GM19025 (cell line): ENCODE data around the gene INTS3.
A peak's percentile ranks its signal among the peaks of the same experiment; 100 is the strongest.

ENCODE experiments used
- ATAC-seq: cut with Tn5 transposase; IDR thresholded peaks from one replicate; pipeline ENCODE4 v1.9.1; 2021; ENCODE audit warnings: mild to moderate bottlenecking, low read depth, moderate library complexity; ENCODE audit not compliant: unreplicated experiment

The INTS3 gene

GRCh38 chr1:153793261-153793972 lies 65.6 kb downstream of the INTS3 start:
- ATAC-seq, result no peak

DNA sequence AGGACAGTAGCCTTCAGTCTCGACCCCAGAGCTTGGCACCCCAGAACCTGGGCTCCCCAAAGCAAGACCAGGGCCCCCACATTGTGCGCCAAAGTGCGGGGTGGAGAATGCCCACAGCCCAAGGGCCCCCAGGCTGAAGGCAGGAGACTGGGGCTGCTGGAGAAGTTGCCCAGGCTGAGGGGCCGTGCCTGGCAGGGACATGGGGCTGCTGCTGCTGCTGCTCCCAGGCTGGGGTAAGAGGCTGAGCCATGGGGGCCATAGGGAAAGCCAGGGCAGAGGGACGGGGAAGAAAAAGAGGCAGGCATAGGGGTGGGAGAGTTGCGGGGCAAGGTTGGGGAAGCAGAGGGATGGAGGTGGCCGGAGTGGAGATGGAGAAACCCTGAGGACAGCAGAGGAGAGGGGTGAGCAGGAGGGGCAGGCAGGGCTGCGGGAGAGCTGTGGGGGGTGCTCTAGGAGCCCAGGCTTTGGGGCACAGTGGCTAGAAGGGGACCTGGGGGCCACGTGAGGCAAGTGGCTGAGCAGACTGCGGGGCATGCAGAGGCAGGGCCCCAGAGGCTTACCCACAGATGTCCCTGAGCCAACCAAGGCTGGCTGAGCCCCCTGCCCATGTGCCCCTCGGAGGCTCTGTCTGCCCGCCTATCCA lies 66.2 kb downstream of the INTS3 start:
- ATAC-seq, result no peak

DNA sequence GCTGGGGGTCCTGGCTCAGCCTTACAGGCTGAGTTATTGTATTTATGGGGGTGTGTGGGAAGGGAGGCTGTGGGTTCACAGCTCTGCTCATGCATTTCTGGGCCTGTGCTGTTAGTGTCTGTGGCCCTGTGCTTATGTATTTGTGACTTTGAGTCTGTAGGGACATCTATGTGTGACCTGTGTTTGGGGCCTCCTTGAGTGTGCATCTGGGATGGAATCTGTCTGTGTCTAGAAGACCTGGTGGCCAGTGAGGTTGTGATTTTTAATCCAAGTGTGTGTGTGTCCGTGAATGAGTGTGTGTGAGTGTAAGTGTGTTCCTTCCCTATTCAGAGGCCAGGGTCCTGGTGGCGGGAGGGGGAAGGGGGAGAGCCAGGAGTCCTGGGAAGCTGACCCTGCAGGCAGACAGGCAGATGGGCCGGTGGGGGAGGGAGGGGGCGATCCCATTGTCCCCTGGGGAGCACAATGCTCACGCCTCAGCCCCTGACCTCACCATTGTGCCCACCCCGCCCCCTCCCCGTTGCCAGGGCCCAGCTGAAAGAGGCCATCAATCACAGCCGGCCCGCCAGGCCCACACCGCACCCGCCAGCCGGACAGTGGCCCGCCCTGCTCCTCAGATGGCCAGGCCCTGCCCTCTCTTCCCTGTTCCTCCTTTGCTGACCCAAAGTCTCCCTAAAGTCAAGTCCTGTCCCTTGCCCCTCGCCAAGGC lies 66.9 kb downstream of the INTS3 start:
- ATAC-seq, result no peak

DNA sequence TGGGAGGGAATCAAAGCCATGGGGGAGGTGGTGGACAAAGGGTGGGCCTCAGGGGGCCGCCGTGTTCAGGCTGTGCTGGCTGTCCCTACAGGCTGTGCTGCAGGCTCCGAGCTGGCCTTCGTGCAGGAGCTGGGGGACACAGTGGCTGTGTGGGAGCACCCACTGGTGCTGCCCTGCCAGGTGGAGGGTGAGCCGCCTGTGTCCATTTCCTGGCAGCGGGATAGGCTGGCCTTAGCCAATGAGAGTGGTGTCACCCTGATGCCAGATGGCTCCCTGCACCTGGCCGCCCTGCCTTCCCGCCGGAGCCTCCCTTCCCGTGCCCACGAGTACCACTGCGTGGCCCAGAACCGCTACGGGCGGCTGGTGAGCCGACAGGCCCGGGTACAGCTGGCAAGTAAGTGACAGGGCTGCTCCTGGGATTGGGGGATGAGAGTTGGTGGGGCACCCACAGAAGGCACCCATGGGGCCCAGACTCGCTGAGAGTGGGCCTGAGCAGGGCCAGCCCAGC lies 67.5 kb downstream of the INTS3 start:
- no peak for ATAC-seq

GRCh38 chr1:153795934-153796785 lies 68.3 kb downstream of the INTS3 start:
- no peak for ATAC-seq

GRCh38 chr1:153796786-153797659 lies 69.2 kb downstream of the INTS3 start:
- no peak for ATAC-seq

DNA sequence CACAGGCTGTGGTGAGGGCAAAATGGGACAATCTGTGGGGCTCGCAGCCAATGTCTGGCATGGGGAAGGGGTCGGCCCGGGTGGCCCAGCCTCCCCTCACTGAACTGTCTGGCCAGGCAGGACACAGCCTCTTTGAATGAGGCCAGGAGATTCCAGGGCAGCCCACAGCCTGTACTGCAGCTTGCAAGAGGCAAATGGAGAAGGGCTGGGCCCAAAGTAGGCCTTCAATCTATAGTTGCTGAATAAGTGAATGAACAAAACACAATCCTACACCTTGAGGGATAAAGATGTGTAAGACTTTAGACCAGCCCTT lies 70.6 kb downstream of the INTS3 start:
- ATAC-seq, result no peak

DNA sequence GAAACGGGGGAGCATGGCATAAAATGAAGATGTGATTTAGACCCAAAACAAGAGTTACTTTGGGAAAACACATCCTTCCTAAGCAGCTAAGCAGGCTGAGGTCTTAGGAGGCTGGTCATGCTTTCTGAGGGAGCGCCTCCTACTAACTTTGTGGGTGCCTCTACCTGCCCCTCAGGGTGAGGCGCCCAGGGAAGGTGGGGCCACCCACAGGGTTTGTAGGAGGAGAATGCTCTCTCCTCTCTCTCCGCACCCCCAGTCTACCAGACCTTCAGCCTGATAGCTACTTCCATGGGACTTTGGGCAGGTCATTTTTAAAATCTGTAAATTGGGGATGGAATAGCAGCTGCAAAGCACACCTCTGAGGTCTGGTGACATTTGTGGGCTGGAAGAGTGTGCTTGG lies 71.2 kb downstream of the INTS3 start:
- no peak for ATAC-seq

DNA sequence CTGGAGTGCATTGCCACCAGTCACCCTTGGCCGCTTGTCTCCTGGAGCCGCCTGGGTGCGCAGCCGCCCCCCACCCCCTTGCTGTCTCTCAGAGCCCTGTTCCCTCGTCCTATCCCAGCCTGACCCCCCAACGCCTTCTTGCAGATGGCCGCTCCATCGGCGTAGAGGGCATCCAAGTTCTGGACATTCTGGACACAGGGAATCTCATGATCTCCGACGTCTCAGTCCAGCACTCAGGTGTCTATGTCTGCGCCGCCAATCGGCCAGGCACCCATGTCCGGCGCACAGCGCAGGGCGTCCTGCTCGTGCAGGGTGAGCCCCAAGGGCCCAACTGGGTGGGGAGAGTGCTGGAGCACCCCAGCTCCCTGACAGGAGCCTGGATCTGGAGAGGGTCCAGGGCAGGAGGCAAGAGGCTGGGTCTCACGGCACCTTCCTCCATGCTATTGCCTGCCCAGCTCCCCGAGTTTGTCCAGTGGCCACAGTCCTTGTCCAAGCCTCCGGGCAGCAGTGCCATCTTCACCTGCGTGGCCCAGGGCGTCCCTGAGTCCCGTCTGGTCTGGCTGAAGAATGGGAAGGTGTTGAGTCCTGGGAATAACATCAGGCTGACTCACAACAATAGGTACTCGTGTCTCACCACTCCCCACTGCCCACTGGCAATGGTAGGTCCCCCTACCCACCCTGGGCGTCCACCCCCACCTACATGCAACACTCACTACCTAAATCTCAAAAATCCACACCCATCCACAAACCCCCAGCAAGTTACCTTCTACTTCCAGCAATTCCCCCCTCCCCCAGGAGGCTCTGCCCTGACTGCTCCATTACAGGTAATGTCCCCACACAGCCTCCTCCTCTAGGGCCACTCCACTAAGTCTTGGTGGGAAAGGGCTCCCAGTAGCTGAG lies 72.0 kb downstream of the INTS3 start:
- no peak for ATAC-seq

DNA sequence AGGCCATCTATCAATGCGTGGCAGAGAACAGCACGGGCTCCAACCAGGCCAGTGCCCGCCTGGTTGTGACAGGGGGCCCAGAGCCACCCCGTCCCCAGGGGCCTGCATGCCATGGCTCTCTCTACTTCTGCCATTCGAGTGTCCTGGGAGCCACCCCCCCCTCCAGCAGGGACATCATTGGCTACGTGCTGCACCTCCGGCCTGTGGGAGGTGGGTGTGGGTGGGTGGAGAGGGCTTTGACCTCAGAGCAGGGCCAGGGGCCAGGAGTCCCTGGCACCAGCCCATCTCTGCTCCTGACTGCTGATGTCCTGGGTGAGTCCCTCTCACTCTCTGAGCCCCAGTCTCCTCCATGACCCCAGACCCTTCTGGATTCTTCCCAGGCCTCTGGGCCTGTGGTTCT lies 72.7 kb downstream of the INTS3 start:
- no peak for ATAC-seq

GRCh38 chr1:153801028-153801625 lies 73.3 kb downstream of the INTS3 start:
- no peak for ATAC-seq

DNA sequence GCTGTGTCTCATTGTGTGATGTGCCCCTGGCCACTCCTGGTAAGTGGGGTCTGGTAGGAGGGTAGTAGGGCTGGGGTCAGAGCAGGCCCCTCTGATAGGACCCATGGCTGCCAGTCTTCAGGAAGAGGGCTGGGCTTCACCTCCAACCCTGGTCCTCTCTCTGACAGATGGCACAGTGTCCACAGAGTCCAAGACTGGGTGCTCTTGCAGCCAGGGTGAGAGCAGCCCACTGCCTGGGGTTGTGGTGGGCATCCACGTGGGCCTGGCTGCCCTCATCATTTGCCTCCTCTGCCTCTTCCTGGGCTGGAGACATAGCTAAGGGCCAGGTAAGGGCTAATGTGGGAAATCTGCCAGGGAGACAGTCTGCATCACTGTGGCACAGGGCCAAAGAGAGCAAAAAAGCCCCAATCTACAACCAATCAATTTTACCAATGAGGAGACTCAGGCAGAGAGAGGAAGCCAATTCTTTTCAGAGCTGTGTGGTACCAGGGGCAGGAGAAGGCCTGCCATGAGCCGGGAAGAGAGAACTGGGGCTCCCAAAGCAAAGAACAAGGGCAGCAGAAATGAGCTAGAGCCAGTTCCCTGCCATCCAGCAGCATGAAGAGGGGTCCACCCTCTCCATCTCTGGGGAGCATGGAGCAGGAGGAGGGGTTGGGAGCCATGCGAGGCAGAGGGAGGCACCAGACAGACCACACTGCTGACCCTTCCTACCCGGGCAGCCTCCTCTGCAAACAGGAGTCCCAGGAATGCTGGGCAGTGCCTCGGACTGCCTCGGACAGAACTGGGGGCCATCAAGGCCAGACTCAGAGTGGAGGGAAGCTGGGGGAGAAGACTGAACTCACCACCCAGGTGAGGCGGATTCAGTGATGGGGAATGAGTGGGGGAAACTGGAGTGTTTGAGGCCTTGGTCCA lies 74.2 kb downstream of the INTS3 start:
- ATAC-seq, result no peak

- no peak for ATAC-seq
Observed at GRCh38 chr1:153803470-153804056, 75.7 kb downstream of the INTS3 start.

GRCh38 chr1:153804112-153804511 lies 76.3 kb downstream of the INTS3 start:
- ATAC-seq, result no peak

GRCh38 chr1:153805042-153805745 lies 77.3 kb downstream of the INTS3 start:
- ATAC-seq, result peak; percentile 95

- ATAC-seq, result no peak
Observed at GRCh38 chr1:153805886-153806719, 78.3 kb downstream of the INTS3 start.
